Epithelial cell of proximal tubule (primary cell): Measurements from ENCODE around the gene NUDT14. TPM values are rescaled to one million over a fixed set of nuclear protein-coding genes. Genes with fewer than 3 reads are reported as not detected.
A peak's percentile ranks its signal among the peaks of the same experiment; 100 is the strongest.

ENCODE experiments used
- DNase-seq: peaks from one replicate; pipeline ENCODE4 v3.0.0-alpha.2; 2011; ENCODE audit warnings: low read depth
- H3K4me3 ChIP-seq: 2 replicates; pipeline ENCODE4 v1.5.1; 2011; ENCODE audit warnings: low read depth, mild to moderate bottlenecking, low read length
- total RNA-seq: library from RNA; depleted of rRNA; stranded (reverse); fragments of >200 nt; gene quantifications from 2 replicates; pipeline ENCODE4 v1.2.3, GENCODE V29; 2015
- TF ChIP-seq, protein P1 (sequence below): conservative IDR thresholded peaks from 2 replicates; pipeline ENCODE4 v1.5.1; 2012; ENCODE audit warnings: low read depth, mild to moderate bottlenecking, low read length

Gene NUDT14
- total RNA-seq, 1 donor from 2014 or later, result 30.2 TPM

DNA sequence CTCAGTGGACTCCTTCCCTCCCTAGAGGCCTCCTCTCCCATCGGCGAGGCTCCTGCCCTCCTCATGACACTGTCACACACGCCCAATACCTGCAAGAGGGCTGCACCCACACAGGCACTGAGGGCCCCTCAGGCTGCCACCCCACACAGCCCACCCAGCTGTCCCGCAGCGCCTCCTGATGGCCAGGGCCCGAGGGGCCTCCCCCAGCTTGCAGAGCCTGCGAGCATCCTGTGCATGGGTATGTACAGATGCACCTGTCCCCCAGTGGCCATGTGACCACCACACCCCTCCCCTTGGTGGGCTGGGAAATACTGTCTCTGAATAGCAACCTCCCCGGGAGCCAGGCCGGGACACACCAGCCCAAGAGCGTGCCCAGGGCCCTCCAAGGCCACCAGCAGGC lies 19.0 kb upstream of the NUDT14 start:
- no peak for DNase-seq
- TF ChIP-seq, protein P1, sequence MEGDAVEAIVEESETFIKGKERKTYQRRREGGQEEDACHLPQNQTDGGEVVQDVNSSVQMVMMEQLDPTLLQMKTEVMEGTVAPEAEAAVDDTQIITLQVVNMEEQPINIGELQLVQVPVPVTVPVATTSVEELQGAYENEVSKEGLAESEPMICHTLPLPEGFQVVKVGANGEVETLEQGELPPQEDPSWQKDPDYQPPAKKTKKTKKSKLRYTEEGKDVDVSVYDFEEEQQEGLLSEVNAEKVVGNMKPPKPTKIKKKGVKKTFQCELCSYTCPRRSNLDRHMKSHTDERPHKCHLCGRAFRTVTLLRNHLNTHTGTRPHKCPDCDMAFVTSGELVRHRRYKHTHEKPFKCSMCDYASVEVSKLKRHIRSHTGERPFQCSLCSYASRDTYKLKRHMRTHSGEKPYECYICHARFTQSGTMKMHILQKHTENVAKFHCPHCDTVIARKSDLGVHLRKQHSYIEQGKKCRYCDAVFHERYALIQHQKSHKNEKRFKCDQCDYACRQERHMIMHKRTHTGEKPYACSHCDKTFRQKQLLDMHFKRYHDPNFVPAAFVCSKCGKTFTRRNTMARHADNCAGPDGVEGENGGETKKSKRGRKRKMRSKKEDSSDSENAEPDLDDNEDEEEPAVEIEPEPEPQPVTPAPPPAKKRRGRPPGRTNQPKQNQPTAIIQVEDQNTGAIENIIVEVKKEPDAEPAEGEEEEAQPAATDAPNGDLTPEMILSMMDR, result peak; percentile 18
- no peak overlapping the region for H3K4me3 ChIP-seq

DNA sequence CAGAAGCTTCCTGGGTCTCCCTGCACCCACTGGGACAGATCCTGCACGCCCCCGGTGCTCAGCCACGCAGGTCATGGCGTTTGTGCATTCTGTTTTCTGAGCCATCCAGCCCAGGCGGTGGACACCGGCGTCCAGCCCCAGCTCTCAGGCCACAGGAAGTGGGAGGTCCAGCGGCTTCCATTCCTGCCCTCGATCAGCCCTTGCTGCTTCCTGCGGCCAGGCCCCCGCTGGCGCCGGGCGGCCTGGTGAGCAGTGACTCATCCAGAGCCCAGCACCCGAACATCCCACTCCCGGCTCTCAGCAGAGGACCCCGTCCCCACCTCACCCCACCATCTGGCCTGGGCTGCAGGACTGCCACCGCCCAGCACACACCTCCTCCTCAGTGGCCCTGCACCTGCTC lies 18.0 kb upstream of the NUDT14 start:
- TF ChIP-seq, protein P1, result no peak
- no peak for DNase-seq
- H3K4me3 ChIP-seq, result no peak overlapping the region

DNA sequence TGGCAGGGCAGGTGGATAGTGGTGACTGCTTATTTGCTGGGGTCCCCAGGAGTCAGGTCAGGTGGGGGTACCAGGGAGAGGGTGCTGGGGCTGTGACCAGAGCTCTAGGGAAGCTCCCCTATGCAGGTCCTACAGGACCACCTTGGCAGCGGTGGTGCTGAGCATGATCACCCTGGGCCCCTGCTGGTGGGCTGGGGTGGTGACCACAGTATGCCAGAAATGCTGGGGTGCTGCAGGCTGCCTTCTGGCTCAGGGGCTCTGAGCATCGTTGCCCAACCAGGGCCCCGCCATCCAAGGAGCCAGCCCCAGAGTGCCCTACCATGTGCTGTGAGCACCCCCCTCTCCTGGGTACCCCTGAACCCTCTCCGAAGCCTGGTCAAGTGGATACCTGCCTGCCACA lies 17.5 kb upstream of the NUDT14 start:
- TF ChIP-seq, protein P1, result no peak
- DNase-seq, result no peak
- H3K4me3 ChIP-seq, result no peak overlapping the region

DNA sequence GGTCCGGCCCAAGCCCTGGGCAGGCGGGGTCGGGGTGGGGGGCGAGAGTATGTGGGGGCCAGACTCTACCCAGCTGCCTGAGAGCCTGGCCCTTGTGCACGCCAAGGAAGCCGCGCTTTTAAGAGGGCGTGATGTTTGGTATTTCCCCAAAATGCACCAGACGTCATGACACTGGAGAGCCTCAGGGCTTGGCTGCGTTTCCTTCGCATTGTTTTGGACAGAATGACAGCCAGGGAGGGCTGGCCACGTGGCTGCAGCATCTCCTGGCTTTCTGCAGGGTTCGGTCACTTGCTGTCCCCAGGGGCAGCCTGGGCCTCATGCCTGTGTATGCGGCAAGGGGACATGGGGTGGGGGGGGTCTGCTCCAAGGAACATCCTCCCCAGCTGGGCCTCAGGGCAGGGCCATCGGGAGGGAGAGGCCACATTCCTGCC lies 16.1 kb upstream of the NUDT14 start:
- DNase-seq, result no peak
- no peak overlapping the region for H3K4me3 ChIP-seq
- TF ChIP-seq, protein P1, result no peak

DNA sequence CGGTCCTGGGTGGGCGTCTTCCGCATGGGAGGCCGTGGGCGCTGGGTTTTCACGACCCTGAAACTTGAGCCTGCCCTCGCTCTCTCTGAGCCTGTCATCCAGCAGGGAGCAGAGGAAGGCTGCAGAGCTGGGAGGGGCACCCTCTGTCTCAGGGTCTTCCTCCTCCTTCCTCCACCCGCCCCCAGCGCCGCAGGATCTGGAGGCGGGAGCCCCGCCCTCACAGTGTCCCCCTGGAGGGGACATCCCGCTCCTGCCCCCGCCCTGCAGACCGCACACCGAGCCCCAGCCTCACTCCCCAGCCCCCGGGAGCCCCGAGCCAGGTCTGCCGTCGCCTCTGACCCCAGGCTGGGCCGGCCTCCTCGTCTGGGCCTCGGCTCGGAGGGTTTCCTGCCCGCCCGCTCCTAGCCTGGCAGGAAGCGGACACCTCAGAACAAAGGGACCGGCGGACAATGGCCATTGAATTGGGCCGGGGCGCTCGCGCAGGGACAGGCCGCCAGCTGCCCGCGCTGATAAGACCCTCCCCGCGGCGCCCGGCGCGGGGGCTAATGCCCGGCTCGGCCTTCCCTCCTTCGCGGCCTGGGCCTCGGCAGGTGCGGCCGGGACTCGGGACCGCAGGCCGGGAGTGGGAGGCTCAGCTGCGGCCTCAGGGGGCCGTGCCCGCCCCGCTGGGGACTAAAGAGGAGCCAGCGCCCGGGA lies 15.3 kb upstream of the NUDT14 start:
- no peak for DNase-seq
- H3K4me3 ChIP-seq, result peak overlapping the region; percentile 16
- TF ChIP-seq, protein P1, result no peak

DNA sequence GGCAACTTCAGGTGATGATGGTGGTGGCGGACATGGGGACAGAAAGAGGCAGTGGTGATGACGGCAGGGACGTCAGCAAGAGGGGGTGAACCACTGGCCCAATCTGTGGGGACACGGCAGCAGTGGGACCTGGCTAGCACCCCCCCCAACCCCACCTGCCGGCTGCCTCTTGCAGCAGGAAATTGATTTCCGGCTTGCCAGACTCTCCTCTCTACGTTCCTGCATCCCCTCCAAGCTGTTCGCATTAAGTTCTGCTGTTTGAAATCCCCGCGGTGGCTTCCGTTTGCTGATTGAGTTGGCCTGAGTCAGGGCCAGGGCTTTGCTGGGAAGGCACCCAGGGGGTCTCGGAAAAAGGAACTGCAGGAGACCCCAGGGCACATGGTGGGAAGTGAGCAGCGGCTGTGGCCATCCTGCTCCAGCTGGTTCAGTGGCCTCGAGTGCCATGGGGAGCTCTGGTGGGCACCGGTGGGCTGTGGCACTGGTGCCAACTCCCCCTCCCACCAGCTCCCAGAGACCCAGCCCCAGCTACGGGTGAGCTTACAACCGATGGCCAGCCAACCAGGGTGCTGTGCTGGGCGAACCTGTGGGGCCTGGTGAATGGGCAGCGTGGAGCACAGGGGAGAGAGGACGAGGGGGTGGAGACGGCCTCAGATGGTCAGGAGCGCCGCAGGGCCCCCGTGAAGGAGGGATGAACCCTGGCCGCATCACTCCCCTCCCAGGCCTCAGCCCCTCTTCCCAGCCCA lies 14.6 kb upstream of the NUDT14 start:
- no peak for DNase-seq
- no peak overlapping the region for H3K4me3 ChIP-seq
- TF ChIP-seq, protein P1, result no peak
